HG02678 (cell line): ENCODE data around the gene FAM89A.

Experiments
- ATAC-seq: cut with Tn5 transposase; IDR thresholded peaks from one replicate; pipeline ENCODE4 v1.9.1; 2021; ENCODE audit warnings: mild to moderate bottlenecking, moderate library complexity; ENCODE audit not compliant: unreplicated experiment

The FAM89A gene

GRCh38 chr1:230972855-230973271, 67.2 kb downstream of the FAM89A start:
- ATAC-seq, result peak; percentile 82

GRCh38 chr1:230971771-230972170, 68.3 kb downstream of the FAM89A start:
- ATAC-seq, result no peak

GRCh38 chr1:230970432-230970831, 69.6 kb downstream of the FAM89A start:
- no peak for ATAC-seq
